ENCODE measurements around the gene DVL1.
"Not testable (repeated sequence)": the region's sequence is repeated elsewhere in the genome, so short reads cannot be mapped to it uniquely, and the experiment has no call there.

The DVL1 gene

DNA sequence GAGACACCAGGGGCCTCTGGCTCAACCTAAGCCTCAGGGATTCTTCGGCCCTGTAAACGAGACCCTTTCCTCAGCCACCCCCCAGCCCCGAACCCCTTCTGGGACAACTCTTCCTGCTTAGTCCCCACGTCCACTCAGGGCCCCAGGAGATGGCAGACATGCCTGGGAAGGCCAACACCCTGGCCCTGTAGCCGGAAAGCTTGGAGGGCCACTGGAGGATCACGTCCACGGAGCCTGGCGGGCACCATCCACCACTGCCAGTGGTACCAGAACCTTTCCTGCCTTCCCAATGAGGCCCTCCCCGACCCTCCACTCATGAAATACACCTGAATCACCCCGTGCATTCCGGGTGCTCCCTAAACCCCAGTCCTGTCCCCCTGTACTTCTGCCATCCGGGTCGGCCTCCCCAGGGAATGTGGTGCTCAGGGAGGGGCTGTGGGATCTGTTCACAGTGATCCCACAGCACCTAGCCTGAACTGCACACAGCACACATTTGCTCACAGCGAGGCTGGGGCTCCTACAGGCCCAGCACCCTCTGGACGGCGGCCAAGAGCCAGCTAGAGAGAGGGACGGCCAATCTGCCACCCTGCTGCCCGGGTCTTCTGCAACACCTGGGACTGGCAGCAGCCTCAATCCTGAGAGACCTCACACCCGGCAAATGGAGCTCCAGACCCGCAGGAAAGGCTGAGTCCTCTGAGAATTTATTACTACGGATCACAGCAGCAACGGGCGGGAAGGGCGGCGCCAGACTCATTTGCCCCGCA, 24.0 kb upstream of the DVL1 start:
- DNase-seq = no peak

DNA sequence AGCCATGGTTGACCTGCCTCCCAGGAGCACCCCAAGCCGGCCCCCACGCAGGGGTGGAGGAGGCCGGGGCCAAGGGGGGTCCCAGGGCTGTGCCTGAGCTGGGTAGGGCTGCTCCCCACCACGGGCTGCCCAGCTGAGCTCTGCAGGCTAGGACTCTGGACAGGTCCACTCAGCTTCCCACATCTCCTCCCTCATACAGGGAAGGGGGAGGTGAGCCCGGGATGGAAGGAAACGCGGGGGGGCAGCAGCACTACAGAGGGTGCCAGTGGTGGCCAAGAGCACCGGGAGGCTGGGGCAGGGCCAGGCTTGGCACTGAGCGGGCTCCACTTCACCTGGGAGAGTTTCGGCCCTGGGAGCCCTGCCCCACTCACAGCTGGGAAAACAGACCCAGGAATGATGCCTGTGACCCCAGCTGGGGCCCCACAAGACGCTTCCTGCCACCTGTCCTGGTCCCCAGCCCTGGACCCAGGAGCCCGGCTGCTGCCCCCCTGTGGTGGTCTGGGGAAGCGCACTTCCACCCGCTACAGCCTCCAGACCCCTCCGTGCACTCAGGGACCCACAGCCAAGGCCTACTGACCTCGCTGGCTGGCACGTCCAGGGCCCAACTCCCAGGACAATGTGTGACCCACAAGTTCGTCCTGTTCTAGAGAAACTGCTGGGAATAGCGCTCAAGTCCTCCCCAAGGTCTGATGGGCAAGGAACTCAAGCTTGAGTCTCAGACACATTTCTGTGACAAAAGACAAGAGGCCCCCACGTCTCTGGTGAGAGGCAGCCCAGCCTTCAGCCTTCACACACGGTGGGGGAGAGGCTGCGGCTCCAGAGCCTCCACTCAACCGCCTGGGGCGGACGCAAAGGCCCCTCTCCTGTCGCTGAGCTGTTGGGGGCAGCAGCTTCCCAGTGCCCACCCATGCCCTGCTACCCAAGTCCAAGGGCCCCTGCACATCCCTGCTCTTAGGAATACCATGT, 22.8 kb upstream of the DVL1 start:
- peak; percentile 81 for DNase-seq

DNA sequence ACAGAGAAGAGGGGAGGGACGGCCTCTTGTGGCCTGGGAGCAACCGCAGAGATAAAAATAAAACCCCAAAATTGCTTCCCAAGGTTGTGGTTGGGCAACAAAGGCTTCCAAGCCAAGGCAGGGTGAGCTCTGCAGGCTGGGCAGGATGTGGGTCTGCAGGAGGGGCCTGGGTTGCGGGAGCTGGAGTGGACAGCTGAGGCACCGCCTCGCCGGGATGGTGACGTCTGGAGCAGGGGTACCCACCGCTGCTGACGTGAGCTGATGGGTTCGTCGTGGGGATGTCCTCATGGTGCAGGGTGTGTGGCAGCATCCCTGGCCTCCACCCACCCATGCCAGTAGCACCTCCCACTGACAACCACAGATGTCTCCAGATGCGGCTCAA, 22.1 kb upstream of the DVL1 start:
- peak; percentile 50 for DNase-seq

DNA sequence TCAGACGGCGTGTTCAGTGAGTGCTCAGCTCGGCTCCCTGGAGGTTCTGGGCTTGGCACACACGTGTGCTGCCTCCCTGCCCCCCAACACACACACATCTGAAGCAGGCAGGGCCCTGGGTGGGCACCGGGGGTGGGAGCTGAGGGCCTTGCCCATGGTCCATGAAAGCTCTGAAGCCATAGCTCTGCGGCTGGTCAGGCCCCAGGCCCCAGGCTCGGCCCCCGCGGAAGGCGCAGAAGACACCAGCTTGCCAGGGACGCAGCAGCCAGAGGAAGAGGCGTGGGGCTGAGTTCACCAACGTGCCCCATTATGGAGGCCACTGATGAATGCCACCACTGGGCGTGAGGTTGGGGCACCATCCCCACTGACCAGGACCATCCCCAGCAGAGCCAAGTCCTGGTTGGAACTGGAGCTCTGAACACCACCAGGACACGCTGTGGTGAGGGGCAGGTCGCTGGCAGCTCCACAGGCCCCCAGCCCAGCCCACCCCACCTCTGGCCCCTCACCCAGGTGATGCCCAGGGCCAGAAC, 21.6 kb upstream of the DVL1 start:
- DNase-seq = no peak

DNA sequence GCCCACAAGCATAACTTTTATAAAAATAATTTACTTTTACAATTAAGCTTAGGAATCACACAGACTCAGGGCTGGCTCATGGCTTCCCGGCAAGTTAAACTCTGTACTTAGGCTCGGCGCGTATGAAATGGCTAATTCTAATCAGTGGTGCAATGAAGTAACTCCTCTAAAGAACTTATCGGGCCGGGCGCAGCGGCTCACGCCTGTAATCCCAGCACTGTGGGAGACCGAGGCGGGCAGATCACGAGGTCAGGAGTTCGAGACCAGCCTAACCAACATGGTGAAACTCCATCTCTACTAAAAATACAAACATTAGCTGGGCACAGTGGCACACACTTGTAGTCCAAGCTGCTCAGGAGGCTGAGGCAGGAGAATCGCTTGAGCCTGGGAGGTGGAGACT, 20.9 kb upstream of the DVL1 start:
- DNase-seq = not testable (repeated sequence)

DNA sequence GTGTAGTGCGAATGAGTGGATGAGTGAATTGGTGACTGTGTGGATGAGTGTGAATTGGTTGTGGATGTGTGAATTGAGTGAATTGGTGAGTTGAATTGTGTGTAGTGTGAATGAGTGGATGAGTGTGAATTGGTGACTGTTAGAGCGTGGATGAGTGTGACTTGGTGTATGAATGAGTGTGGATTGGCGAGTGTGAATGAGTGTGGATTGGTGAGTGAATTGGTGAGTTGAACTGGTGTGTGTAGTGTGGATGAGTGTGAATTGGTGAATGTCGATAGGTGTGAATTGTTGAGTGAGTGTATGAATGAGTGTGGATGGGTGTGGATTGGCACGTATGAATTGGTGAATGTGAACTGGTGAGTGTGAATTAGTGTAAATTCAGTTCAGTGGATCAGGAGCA, 18.1 kb upstream of the DVL1 start:
- DNase-seq = no peak

DNA sequence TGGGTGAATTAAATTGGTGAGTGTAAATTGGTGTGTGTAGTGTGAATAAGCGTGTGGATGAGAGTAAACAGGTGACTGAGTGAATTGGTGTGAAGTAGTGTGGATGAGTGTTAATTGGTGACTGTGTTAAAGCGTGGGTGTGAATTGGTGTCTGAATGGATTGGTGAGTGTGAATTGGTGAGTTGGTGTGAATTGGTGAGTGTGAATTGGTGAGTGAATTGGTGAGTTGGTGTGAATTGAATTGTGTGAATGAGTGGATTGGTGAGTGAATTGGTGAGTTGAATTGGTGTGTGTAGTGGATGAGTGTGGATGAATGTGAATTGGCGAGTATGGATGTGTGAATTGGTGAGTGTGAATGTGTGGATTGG, 17.5 kb upstream of the DVL1 start:
- no peak for DNase-seq

DNA sequence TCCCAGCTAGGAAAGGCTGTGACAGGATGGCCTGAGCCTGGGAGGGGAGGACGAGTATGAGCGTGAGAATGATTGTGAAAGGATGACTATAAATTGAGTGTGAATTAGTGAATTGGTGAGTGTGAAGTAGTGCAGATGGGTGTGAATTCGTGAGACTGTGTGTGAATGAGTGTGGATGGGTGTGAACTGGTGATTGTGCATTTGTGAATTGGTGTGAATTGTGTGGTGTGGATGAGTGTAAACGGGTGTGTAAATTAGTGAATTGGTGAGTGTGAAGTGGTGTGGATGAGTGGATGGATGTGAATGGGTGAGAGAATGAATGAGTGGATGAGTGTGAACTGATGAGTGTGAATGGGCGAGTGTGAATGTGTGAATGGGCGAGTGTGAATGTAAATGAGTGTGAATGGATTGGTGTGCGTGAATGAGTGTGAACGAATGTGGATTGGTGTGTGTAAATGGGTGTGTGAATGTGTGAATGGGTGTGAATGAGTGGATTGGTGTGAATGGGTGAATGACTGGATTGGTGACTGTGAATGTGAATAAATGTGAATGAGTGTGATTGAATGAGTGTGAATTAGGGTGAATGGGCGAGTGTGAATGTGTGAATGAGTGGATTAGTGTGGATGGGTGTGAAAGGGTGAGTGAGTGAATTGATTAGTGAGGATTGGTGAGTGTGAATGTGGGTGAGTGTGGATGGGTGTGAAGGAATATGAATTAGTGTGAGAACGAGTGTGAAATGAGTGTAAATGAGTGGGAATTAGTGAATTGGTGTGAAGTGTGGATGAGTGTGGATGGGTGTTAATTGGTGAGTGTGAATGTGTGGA, 16.9 kb upstream of the DVL1 start:
- DNase-seq = no peak

DNA sequence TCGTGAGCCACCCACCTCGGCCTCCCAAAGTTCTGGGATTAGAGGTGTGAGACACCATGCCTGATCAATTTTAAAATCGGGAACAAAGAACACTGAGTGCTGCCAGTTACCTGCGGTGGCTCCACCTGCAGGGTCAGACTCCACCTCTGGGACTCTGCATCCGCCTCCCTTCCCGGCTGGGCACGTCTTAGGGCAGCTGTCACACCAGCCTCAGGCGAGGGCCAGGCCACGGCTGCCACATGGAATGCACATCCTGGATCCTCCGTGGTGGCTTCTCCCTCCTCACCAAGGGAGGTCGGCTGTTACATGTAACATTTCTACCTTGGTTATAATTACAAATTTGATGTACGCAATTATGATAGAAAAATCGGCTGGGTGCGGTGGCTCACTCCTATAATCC, 15.0 kb upstream of the DVL1 start:
- DNase-seq = no peak

DNA sequence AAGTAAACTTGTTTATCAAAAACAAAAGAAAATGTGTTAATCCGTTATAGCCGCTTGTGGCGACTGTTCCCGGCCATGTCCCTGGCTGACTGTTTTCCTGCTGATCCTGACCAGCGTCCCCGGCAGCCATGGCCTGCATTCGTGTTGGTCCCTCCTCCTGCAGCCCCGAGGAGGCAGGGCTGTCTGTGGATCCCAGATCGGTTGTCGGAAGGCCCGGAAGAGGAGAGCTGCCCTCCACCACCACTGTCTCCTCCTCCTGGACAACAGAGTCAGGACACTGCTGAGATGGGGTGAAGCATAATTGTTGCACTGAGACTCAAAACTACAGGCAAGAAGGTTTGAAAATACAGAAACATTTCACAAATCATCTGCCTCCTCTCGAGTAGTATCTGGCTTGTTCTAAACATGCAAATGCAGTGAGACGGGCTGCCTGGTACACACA, 12.8 kb upstream of the DVL1 start:
- DNase-seq = no peak

DNA sequence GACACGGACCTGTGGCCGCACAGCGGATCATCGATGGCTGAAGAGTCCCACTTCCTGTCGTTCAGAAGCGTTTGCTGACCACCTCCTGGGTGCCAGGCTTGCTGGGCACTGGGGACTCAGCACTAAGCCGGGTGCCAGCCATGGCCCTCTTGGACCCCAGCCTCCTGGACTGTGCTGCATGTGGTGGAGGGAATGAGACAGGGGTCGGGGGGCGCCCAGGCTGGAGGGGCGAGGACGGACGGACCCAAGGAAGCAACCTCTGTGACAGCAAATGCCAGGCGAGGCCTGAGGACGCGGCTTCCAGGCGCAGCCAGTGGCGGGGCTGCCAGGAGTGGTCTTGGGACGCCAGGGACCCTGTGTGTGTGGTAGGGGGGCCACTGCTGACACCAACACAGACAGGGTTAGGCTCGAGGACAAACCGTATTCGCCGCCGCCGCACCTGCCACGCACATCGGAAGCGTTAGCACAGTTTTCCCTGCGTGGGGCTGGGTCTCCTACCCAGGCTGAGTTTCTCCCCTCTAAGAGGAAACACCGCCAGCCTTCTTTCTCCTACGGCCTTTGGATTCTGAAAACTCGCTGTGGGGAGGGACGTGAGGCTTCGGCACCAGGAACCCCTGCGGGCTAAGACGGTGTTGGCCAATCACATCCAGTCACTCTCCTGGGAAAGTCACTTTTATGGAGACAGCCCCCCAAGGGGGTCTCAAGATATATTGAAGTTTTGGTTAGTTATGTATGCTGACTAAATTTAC, 12.2 kb upstream of the DVL1 start:
- DNase-seq = no peak

DNA sequence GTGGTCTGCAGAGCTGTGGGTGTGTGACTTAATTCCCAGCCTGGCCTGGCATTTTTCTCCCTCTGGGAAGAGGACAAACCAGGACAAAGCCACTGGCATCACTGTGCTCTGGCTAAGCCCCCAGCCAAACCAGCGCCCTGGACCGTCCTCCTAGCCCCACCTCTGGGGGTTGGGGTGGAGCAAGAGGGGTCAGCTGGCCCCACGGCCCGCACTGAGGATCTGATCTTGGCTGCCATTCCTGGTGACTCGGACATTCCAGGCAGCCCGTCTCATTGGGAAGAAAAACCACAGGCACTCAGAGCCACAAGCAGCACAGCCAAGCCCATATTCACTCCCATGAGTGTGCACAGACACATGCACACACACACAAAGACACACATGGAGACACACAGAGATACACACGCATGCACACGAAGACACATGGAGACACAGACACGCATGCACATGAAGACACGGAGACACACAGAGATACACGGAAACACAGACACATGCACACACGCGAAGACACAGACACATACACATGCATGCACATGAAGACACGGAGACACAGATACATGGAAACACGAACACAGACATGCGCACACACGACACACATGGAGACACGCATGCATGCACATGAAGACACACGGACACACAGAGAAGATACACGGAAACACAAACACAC, 11.4 kb upstream of the DVL1 start:
- DNase-seq = no peak

DNA sequence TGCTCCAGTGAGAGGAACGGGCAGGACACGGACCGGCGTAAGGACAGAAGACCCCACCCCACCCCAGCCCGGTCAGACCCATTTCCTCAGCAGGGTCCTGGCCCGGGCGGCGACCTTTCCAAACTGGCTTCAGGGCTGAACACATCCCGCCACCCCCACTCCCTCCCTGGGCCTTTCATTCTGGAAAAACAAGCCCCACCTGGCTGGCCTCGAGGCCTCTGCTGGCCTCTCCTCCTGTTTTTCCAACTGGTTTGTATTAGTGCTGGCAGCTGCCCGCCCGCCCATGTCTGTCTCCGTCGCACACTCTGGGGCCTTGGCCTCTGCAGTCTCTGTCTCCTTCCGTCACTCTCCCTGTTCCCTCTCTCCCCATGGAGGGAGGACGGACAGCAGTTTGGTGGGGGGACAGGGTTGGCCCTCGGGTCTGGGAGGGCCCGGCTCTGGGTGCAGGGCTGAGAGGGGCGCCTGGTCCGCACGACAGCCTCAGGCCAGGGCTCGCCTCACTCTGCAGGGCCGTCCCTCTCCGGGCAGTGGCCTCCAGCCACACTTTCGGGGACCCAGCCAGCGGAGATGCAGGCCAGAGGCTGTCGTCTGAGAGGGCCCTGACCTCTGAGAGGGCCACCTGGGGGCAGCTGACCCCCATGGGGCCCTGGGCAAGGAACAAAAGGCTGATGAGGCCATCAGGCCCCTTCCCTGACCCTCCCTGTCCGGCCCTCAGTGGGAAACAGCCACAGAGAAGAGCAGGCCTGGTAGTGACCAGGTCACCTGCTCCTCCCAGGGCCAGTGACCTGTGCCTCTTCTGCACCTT, 10.6 kb upstream of the DVL1 start:
- DNase-seq = no peak

DNA sequence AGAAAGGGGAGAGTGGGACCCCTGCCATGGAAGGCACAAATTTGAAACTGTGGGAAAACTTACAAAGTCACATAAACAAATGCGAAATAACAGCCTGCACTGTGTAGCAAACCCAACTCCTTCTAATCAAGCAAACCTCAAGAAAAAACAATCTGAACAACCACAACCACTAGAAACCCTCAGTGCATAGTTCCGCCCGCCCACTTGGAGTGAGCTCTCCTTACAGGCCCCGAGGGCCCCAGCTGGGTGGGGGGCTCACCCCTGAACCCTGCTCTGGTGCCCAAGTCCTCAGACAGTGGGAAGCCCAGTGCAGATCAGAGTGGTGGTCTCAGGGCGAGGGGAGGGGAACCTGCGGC, 10.1 kb upstream of the DVL1 start:
- DNase-seq = no peak

DNA sequence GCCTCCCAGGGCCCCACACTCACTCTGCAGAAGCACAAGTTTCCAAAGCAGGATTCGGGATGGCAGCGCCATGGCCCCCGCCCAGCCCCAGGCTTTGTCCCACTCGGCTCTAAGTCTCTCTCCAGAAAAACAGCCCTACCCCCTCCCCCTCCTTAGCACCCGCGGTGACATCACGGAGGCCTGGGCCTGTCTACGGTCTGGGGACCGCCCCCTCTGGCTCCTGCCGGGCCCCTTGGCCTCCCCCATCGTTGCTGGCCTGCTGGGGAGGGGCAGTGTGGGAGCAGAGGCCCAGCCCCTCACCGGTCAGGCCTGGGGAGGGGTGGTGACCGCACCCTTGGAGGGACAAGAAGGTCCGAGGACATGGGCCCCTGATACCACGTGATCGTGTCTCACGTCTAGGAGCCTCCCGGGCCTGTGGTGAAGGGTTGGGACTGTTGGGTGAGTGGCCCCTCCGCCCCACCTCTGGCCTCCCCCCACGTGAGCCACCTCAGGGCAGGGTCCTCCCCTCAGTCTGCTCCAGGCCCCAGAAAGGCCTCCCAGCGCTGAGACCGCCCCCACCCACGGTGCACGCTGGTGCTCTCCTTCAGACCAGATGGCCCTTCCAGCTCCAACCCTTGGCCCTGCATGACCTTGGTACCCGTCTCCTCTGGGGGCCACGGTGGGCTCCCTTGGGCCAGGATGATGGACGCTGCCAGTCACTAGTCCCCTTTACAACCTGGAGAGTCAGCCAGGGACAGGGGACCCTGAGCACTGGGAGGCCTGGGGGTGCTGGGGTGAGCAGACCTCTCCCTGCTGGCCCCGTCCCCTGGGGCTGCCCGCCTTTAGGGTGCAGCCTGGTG, 9.4 kb upstream of the DVL1 start, which contains the start of gene MXRA8:
TSS of gene MXRA8 (minus strand) at position 123 of the 839 bp plus-strand sequence. CDS start at position 72, 51 bp downstream.
- no peak for DNase-seq

DNA sequence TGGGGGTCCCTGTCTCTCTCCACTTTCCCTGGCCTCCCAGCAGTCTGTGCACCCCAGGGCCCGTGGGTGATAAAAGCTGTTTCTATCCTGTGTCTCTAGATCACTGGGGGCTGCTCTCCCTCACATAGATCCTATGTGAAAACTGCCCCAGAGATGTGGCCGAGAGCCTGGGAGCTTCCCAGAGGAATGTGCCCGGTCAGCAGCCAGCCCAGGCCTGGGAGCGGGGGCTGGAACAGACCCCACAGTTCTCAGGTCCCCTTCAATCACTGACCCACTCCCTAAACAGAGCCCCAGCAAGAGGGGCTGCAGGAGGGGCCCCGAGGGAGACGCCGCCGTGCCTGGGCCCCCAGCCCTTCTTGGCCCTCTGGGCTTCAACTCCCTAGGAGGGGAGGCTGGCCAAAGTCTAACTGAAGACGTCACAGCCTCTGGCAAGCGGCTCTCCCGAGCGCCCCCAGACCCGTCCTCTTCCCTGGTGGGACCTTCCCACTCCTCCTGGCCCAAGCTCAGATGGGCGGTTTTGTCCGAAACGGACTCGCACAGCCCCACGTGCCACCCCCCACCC, 8.7 kb upstream of the DVL1 start:
- DNase-seq = no peak

DNA sequence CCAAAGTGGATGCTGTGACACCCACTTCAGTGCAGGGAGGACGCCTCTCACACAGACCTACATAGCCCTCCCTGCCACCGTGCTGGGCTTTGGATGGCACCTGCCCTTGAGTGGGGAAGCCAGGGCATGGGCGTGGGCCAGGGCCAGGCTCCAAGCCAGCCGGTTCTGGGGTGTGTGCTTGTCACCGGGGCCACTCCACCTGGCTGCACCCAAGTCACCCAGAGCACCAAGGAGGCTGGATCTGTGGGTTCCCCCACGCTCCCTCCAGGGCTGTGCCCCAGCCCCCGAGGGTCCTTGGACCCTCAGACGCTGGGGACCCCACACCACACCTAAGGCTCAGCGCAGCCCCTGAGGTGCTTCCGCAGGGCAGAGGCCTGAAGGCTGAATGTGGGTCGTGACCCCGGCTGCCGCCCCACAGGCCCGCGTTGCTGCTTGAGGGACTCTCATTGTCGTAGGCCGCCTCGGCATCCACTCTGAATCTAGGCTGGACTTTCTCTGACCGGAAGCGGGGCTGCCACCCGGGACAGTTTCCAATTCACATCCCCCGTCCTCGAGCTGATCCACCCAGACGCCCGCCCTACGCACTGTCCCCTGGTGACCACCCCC, 7.7 kb upstream of the DVL1 start:
- DNase-seq = no peak

DNA sequence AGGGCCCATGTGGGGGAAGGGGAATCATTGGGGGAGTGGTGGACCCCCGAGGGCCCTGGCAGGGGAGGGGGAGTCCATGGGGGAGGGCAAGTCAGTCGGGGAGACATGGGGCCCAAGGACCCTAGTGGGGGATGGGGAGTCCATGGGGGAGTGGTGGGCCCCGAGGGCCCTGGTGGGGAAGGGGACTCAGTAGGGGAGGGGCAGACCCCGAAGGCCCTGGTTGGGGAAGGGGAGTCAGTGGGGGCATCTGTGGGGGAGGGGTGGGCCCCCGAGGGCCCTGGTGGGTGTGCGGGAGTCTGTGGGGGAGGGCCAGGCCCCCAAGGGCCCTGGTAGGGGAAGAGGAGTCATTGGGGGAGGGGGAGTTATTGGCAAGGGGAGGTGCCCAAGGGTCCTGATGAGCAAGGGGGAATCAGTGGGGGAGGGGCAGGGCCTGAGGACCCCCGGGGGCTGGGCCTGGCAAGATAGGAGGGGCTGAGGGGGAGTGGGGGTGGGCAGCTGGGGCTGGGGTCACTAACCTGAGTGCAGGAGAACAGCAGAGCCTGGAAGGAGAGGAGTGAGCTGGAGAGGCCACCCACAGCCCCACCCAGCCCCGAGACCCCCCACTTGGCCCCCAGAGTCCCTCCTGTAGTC, 7.1 kb upstream of the DVL1 start:
- no peak for DNase-seq

DNA sequence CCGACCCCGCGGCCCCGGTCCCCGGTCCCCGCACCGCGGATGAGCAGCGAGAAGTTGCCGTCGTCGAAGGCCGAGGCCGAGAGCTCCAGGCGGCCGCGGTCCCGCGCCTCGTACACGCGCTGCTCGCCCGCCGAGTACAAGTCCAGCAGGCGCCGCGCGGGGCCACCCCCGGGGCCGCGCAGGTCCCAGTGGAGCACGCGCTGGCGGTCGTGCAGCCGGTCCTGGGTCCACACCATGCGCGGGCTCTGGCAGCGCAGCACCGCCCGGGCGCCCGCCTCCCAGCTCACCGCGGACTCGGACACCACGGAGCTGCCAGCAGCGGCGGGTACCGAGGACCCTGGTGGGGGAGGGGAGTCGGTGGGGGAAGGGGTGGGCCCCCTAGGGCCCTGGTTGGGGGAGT, 6.2 kb upstream of the DVL1 start:
- no peak for DNase-seq

All from activated naive CD4-positive, alpha-beta T cell treated with Interleukin-2 at 50 U/mL for 16 hours (primary cell).